Ovary (tissue), 3 donors: Measurements from ENCODE around the gene DAB2IP.

Source experiments
- EP300 ChIP-seq: sonication (generic); formaldehyde crosslinking; IDR thresholded peaks from one replicate; pipeline ENCODE4 v1.6.1; 2017; ENCODE audit warnings: antibody characterized with exemption
- POLR2A ChIP-seq: fragments of 450-650 bp; IDR thresholded peaks from one replicate; pipeline ENCODE4 v1.6.1; 2017; ENCODE audit warnings: antibody characterized with exemption, mild to moderate bottlenecking, moderate library complexity
- TF ChIP-seq, protein P1 (sequence below), 3 donors: fragments of 450-650 bp in 2 of 3; fragments of 200-600 bp in 1 of 3; IDR thresholded peaks; one replicate each; pipeline versions ENCODE4 v1.5.1 to v1.8.0; 2016 to 2022; ENCODE audit warnings: antibody characterized with exemption in 3 of 3, mild to moderate bottlenecking in 1 of 3
- donor health status: DM: no; HTN: no; CAD: no.

DNA sequence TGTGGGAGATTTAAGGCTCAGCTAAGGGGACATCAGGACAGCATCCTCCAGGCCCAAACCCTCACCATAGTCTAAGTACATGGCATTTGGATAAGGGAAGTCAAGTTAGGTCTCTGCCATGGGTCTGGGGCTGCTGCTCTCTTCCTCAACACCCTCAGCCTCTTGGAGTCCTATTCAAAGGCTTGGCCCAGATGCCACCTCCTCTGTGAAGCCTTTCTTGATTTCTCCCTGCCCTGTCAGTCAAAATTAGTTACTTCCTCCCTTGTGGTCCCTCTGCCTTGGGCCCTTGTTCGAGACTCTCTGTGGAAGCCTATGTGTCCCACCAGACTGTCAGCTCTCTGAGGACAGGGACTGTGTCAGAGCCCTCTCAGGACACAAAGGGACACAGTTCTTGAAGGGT lies 17.7 kb upstream of the DAB2IP start:
- TF ChIP-seq, protein P1, sequence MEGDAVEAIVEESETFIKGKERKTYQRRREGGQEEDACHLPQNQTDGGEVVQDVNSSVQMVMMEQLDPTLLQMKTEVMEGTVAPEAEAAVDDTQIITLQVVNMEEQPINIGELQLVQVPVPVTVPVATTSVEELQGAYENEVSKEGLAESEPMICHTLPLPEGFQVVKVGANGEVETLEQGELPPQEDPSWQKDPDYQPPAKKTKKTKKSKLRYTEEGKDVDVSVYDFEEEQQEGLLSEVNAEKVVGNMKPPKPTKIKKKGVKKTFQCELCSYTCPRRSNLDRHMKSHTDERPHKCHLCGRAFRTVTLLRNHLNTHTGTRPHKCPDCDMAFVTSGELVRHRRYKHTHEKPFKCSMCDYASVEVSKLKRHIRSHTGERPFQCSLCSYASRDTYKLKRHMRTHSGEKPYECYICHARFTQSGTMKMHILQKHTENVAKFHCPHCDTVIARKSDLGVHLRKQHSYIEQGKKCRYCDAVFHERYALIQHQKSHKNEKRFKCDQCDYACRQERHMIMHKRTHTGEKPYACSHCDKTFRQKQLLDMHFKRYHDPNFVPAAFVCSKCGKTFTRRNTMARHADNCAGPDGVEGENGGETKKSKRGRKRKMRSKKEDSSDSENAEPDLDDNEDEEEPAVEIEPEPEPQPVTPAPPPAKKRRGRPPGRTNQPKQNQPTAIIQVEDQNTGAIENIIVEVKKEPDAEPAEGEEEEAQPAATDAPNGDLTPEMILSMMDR (IDR thresholded peaks at IDR 0.05) = no peak
- TF ChIP-seq EP300 (no peak), POLR2A (no peak)
